IMR-90 (cell line): ENCODE measurements around the gene ELL. TPM values are rescaled to one million over a fixed set of nuclear protein-coding genes. Genes with fewer than 3 reads are reported as not detected.

Experiments used
- ATAC-seq: fragments of 200-7000 bp; cut with Tn5 transposase; 2 replicates; pipeline ENCODE4 v1.9.1; 2020; ENCODE audit warnings: low read depth, mild to moderate bottlenecking, moderate library complexity
- BruUV-seq: library from RNA; stranded (reverse); fragments of 400-500 nt; replicated peaks from 2 replicates; lab custom pipeline; 2021; lab: Mats Ljungman, UMichigan
- CTCF ChIA-PET: fragments of 300-600 bp; formaldehyde crosslinking; extraction: SDS; loops from one replicate; lab custom pipeline; 2021; ENCODE audit warnings: antibody characterized with exemption; lab: Yijun Ruan, JAX
- POLR2A ChIA-PET: fragments of 300-600 bp; sonication (Branson Sonifier 250); formaldehyde crosslinking; loops from one replicate; lab custom pipeline; 2022; ENCODE audit warnings: antibody characterized with exemption; ENCODE audit not compliant: unreplicated experiment; lab: Charles Lee
- DNase-seq: peaks from one replicate; pipeline ENCODE4 v3.0.0; 2013
- H2AFZ ChIP-seq: replicated peaks from 2 replicates; pipeline ENCODE3; 2013; ENCODE audit warnings: low read length, mild to moderate bottlenecking; ENCODE audit not compliant: poor library complexity
- H2AK5ac ChIP-seq: 2 replicates; pipeline ENCODE4 v1.6.1; 2013; ENCODE audit warnings: low read depth, low read length, inconsistent platforms
- H2AK9ac ChIP-seq: replicated peaks from 2 replicates; pipeline ENCODE3; 2013; ENCODE audit warnings: mild to moderate bottlenecking, low read depth, low read length, moderate library complexity; ENCODE audit not compliant: poor library complexity
- H2BK120ac ChIP-seq: 2 replicates; pipeline ENCODE4 v1.6.1; 2013; ENCODE audit warnings: low read depth, low read length, inconsistent platforms
- H2BK15ac ChIP-seq: 3 replicates; pipeline ENCODE4 v1.6.1; 2013; ENCODE audit warnings: low read depth, low read length, inconsistent platforms
- H2BK20ac ChIP-seq: 2 replicates; pipeline ENCODE4 v1.6.1; 2013; ENCODE audit warnings: low read depth, mild to moderate bottlenecking, inconsistent platforms, low read length, moderate library complexity
- H2BK5ac ChIP-seq: 2 replicates; pipeline ENCODE4 v1.6.1; 2013; ENCODE audit warnings: mild to moderate bottlenecking, low read depth, low read length, inconsistent platforms; ENCODE audit not compliant: poor library complexity, severe bottlenecking
- H3K14ac ChIP-seq: replicated peaks from 2 replicates; pipeline ENCODE4 v1.6.1; 2013; ENCODE audit warnings: low read depth, low read length, inconsistent platforms
- H3K18ac ChIP-seq: 2 replicates; pipeline ENCODE4 v1.6.1; 2013; ENCODE audit warnings: low read depth, low read length, control low read depth
- H3K23ac ChIP-seq: 2 replicates; pipeline ENCODE4 v1.6.1; 2013; ENCODE audit warnings: low read depth, low read length, inconsistent platforms
- H3K27ac ChIP-seq: 2 replicates; pipeline ENCODE4 v1.5.1; 2013; ENCODE audit warnings: mild to moderate bottlenecking, control low read depth, low read length; ENCODE audit not compliant: insufficient read depth
- H3K27me3 ChIP-seq: 2 replicates; pipeline ENCODE4 v1.6.1; 2013; ENCODE audit warnings: low read length; ENCODE audit not compliant: control insufficient read depth, insufficient read depth
- H3K36me3 ChIP-seq: 2 replicates; pipeline ENCODE4 v1.6.1; 2013; ENCODE audit warnings: low read length, mixed read lengths; ENCODE audit not compliant: control insufficient read depth, insufficient read depth
- H3K4ac ChIP-seq: 2 replicates; pipeline ENCODE4 v1.6.1; 2013; ENCODE audit warnings: low read depth, low read length, inconsistent platforms
- H3K4me1 ChIP-seq: 2 replicates; pipeline ENCODE4 v1.6.1; 2013; ENCODE audit warnings: low read length, mixed read lengths; ENCODE audit not compliant: control insufficient read depth, insufficient read depth
- H3K4me2 ChIP-seq: 2 replicates; pipeline ENCODE4 v1.6.1; 2013; ENCODE audit warnings: low read depth, mild to moderate bottlenecking, control low read depth, low read length, moderate library complexity
- H3K4me3 ChIP-seq: 2 replicates; pipeline ENCODE4 v1.5.1; 2013; ENCODE audit warnings: low read depth, mild to moderate bottlenecking, control low read depth, low read length, moderate library complexity; ENCODE audit not compliant: insufficient read depth
- H3K56ac ChIP-seq: 2 replicates; pipeline ENCODE4 v1.6.1; 2013; ENCODE audit warnings: low read length, inconsistent platforms; ENCODE audit not compliant: insufficient read depth; ENCODE audit errors: extremely low read depth
- H3K79me1 ChIP-seq, 2 experiments: 2 replicates each; pipeline ENCODE4 v1.6.1; 2013; ENCODE audit warnings: low read length in 2 of 2, inconsistent platforms in 1 of 2, low read depth in 1 of 2
- H3K9ac ChIP-seq: 2 replicates; pipeline ENCODE4 v1.6.1; 2013; ENCODE audit warnings: low read depth, low read length, control low read depth
- H3K9me1 ChIP-seq: 2 replicates; pipeline ENCODE4 v1.6.1; 2013; ENCODE audit warnings: low read length, inconsistent platforms; ENCODE audit not compliant: insufficient read depth
- H3K9me3 ChIP-seq: 2 replicates; pipeline ENCODE4 v1.6.1; 2013; ENCODE audit warnings: low read length; ENCODE audit not compliant: control insufficient read depth, insufficient read depth
- H4K20me1 ChIP-seq: 2 replicates; pipeline ENCODE4 v1.6.1; 2013; ENCODE audit warnings: low read length, inconsistent platforms; ENCODE audit not compliant: insufficient read depth
- H4K5ac ChIP-seq: 2 replicates; pipeline ENCODE4 v1.6.1; 2013; ENCODE audit warnings: mild to moderate bottlenecking, low read depth, low read length, control low read depth
- H4K8ac ChIP-seq, 2 experiments: 2 replicates each; pipeline ENCODE4 v1.6.1; 2013; ENCODE audit warnings: low read depth in 2 of 2, low read length in 2 of 2, control low read depth in 1 of 2, inconsistent platforms in 1 of 2
- H4K91ac ChIP-seq: 2 replicates; pipeline ENCODE4 v1.6.1; 2013; ENCODE audit warnings: low read depth, low read length, inconsistent platforms; ENCODE audit not compliant: insufficient read depth
- BHLHE40 ChIP-seq: fragments of 150-350 bp; IDR thresholded peaks from 2 replicates; pipeline ENCODE4 v1.6.1; 2016; ENCODE audit warnings: mild to moderate bottlenecking, low read depth, low read length
- CEBPB ChIP-seq: IDR thresholded peaks from 2 replicates; pipeline ENCODE4 v1.6.1; 2012; ENCODE audit warnings: low read depth, low read length, improper control_type of control experiment
- CTCF ChIP-seq: conservative IDR thresholded peaks from 2 replicates; pipeline ENCODE4 v1.5.1; 2012; ENCODE audit warnings: mild to moderate bottlenecking, low read depth, low read length, improper control_type of control experiment
- ELK1 ChIP-seq: fragments of 150-350 bp; IDR thresholded peaks from 2 replicates; pipeline ENCODE4 v1.6.1; 2016; ENCODE audit warnings: low read depth, mild to moderate bottlenecking, low read length, moderate library complexity, borderline replicate concordance
- FOS ChIP-seq: fragments of 150-350 bp; IDR thresholded peaks from 2 replicates; pipeline ENCODE4 v1.6.1; 2016; ENCODE audit warnings: low read depth, low read length
- MXI1 ChIP-seq: IDR thresholded peaks from 2 replicates; pipeline ENCODE4 v1.6.1; 2012; ENCODE audit warnings: low read depth, mild to moderate bottlenecking, low read length, moderate library complexity, borderline replicate concordance
- RCOR1 ChIP-seq: IDR thresholded peaks from 2 replicates; pipeline ENCODE4 v1.6.1; 2012; ENCODE audit warnings: mild to moderate bottlenecking, low read length, improper control_type of control experiment; ENCODE audit not compliant: insufficient replicate concordance
- WGBS, 2 experiments: methylation state at CpG; one replicate each; pipeline versions ENCODE4 v1.1.5 to v1.1.7; 2013; ENCODE audit warnings: missing lambda C conversion rate in 2 of 2; ENCODE audit not compliant: insufficient read length in 1 of 2; ENCODE audit errors: extremely low coverage in 2 of 2; 5-methylcytosine and 5-hydroxymethylcytosine counted together
- dilution Hi-C: fragments of 300-500 bp; cut with HindIII; formaldehyde crosslinking; loops from one replicate; pipeline ENCODE4 v1.14.3; 2018; ENCODE audit warnings: low sequenced_read_pairs; ENCODE audit not compliant: unreplicated experiment
- in situ Hi-C: fragments of 300-500 bp; cut with MboI; formaldehyde crosslinking; loops from 3 replicates; pipeline ENCODE4 v1.14.3; 2019; ENCODE audit warnings: low sequenced_read_pairs, inconsistent platforms, mixed read lengths
- intact Hi-C: fragments of 100-400 bp; cut with micrococcal nuclease; formaldehyde crosslinking; loops from 2 replicates; pipeline ENCODE4 v1.10.0; 2022
- polyA plus RNA-seq, 3 experiments: library from polyadenylated mRNA; depleted of rRNA; stranded (reverse); fragments of >200 nt; gene quantifications; 2 replicates each; pipeline ENCODE4 v1.2.3, GENCODE V29; 2012; ENCODE audit warnings: low replicate concordance in 1 of 3
- total RNA-seq: library from RNA; depleted of rRNA; stranded (reverse); fragments of >200 nt; gene quantifications from 2 replicates; pipeline ENCODE4 v1.2.3, GENCODE V29; 2012

ELL gene
- total and polyA plus RNA-seq, 2 of the 4 experiments (the other 2 are of a cell fraction) = 6.3 to 13.1 TPM

- Histone ChIP-seq H4K8ac (peak overlapping the region; percentile 85 to 97), H2BK20ac (no peak overlapping the region), H3K56ac (peak overlapping the region; percentile 83), H2AK9ac (peak overlapping the region; percentile 100), H2AFZ (peak overlapping the region; percentile 96), H3K9me1 (0 out of 2 replicates have a peak, but pooled peaks cover 2% of the 10 kb centered on the region), H4K5ac (peak overlapping the region; percentile 56), H3K4me1 (0 out of 2 replicates have a peak, but pooled peaks cover 2% of the 10 kb centered on the region), H3K36me3 (peaks cover 12% of the 10 kb centered on the region), H3K23ac (peak overlapping the region; percentile 90), H3K4ac (peak overlapping the region; percentile 91), H4K20me1 (no peaks in the 10 kb centered on the region), H3K4me3 (peak overlapping the region; percentile 76), H3K9ac (peak overlapping the region; percentile 81), H3K4me2 (peak overlapping the region; percentile 80), H3K27ac (peak overlapping the region; percentile 65), H3K79me1 (peaks cover 18 to 39% of the 10 kb centered on the region in 2 experiments), H3K27me3 (no peaks in the 10 kb centered on the region), H2BK15ac (no peak overlapping the region), H3K14ac (peak overlapping the region; percentile 90), H4K91ac (peak overlapping the region; percentile 88), H2BK5ac (peak overlapping the region; percentile 36), H3K9me3 (no peaks in the 10 kb centered on the region), H2BK120ac (peak overlapping the region; percentile 16; the same call in 1 of the 2 replicates), H3K18ac (peak overlapping the region; percentile 7; the same call in 1 of the 2 replicates), H2AK5ac (peak overlapping the region; percentile 90)
- TF ChIP-seq CEBPB (no peak), ELK1 (no peak), CTCF (no peak), BHLHE40 (no peak), MXI1 (no peak), RCOR1 (no peak), FOS (no peak)
- no TSS peak for BruUV-seq
- WGBS, 2 experiments = 0% methylated on average over 1 of the region's 11 CpGs; no CpG with 5 or more reads in 1 of the 2 experiments
- intact Hi-C loops (loop anchor here (5.0 kb wide), 1 partner anchor 106 kb away; no protein-coding TSS in a partner anchor), dilution Hi-C loops (no loop called here), in situ Hi-C loops (no loop called here)
- no peak for DNase-seq
- CTCF ChIA-PET = interaction anchor here (1.1 kb wide), 2 partner anchors 30 to 38 kb away, joined by 3 to 4 read pairs; partner anchors contain the start of gene REX1BD
- peak; percentile 3; the same call in 1 of the 2 replicates for ATAC-seq
- POLR2A ChIA-PET = interaction anchor here (0.6 to 1.0 kb wide), 4 partner anchors 18 to 981 kb away, joined by 3 to 16 read pairs (median 4); no protein-coding TSS in a partner anchor
Observed at GRCh38 chr19:18558202-18558555, 36.3 kb upstream of the ELL start.
